ENCODE results near the gene NANOS2.

- TF ChIP-seq EZH2phosphoT487 (IDR thresholded peaks at IDR 0.05; ENCODE audit: borderline replicate concordance, low read length) (no peak), CTCF (IDR thresholded peaks at IDR 0.05; ENCODE audit: low read depth, low read length, poor library complexity, severe bottlenecking) (no peak)
Observed at GRCh38 chr19:45879055-45879454, 35.5 kb downstream of the NANOS2 start.

Measured in DOHH2 (cell line).